PC-3 (cell line): ENCODE results near the gene C1orf21.

Experiments
- CTCF ChIP-seq: fragments of 300-600 bp; sonication (generic); conservative IDR thresholded peaks from 2 replicates; pipeline ENCODE4 v1.5.1; 2017; ENCODE audit warnings: antibody characterized with exemption, low read depth, mild to moderate bottlenecking, low read length
- EZH2 ChIP-seq: fragments of 300-600 bp; sonication (generic); IDR thresholded peaks from one replicate; pipeline ENCODE4 v1.6.1; 2017; ENCODE audit warnings: antibody characterized with exemption, mild to moderate bottlenecking, low read length; ENCODE audit not compliant: unreplicated experiment
- EZH2phosphoT487 ChIP-seq: fragments of 300-600 bp; sonication (generic); IDR thresholded peaks from 2 replicates; pipeline ENCODE4 v1.6.1; 2018; ENCODE audit warnings: mild to moderate bottlenecking, antibody characterized with exemption, low read length, borderline replicate concordance

GRCh38 chr1:184399192-184399847 is 12.5 kb downstream of the C1orf21 start:
- TF ChIP-seq CTCF (no peak), EZH2 (no peak), EZH2phosphoT487 (no peak)
